ENCODE measurements around the gene ZG16B.

Gene ZG16B

GRCh38 chr16:2842340-2843000 is 12.4 kb downstream of the ZG16B start:
- H3K4me3 Mint-ChIP-seq: peak overlapping the region; percentile 63
- ATAC-seq: peak; percentile 59
- H3K36me3 Mint-ChIP-seq: no peaks in the 10 kb centered on the region
- H3K9me3 Mint-ChIP-seq: no peaks in the 10 kb centered on the region
- peaks cover 10% of the 10 kb centered on the region for H3K4me1 Mint-ChIP-seq
- H3K27ac Mint-ChIP-seq: peak overlapping the region; percentile 45
- H3K27me3 Mint-ChIP-seq: peaks cover 27% of the 10 kb centered on the region

GRCh38 chr16:2843526-2843925 is 13.4 kb downstream of the ZG16B start:
- no peaks in the 10 kb centered on the region for H3K9me3 Mint-ChIP-seq
- H3K27ac Mint-ChIP-seq: no peak overlapping the region
- peaks cover 10% of the 10 kb centered on the region for H3K4me1 Mint-ChIP-seq

GRCh38 chr16:2845116-2845515 is 15.0 kb downstream of the ZG16B start:
- no peak overlapping the region for H3K27ac Mint-ChIP-seq
- no peak for ATAC-seq

More at GRCh38 chr16:2843526-2843925, 13.4 kb downstream of the ZG16B start:
- Mint-ChIP-seq H3K4me3 (no peak overlapping the region), H3K27me3 (peaks cover 19% of the 10 kb centered on the region), H3K36me3 (no peaks in the 10 kb centered on the region)
- no peak for ATAC-seq

GRCh38 chr16:2846511-2847310 is 16.6 kb downstream of the ZG16B start:
- Mint-ChIP-seq H3K27me3 (peaks cover 43% of the 10 kb centered on the region), H3K4me1 (peaks cover 10% of the 10 kb centered on the region)

More at GRCh38 chr16:2845116-2845515, 15.0 kb downstream of the ZG16B start:
- Mint-ChIP-seq H3K27me3 (peaks cover 33% of the 10 kb centered on the region), H3K4me1 (peaks cover 10% of the 10 kb centered on the region), H3K4me3 (no peak overlapping the region), H3K36me3 (no peaks in the 10 kb centered on the region), H3K9me3 (no peaks in the 10 kb centered on the region)

GRCh38 chr16:2848933-2849725 is 19.0 kb downstream of the ZG16B start:
- Mint-ChIP-seq H3K4me3 (no peak overlapping the region), H3K27ac (no peak overlapping the region), H3K4me1 (no peaks in the 10 kb centered on the region), H3K27me3 (peaks cover 45% of the 10 kb centered on the region), H3K36me3 (peaks cover 1% of the 10 kb centered on the region), H3K9me3 (peaks cover 2% of the 10 kb centered on the region)
- no peak for ATAC-seq

More at GRCh38 chr16:2846511-2847310, 16.6 kb downstream of the ZG16B start:
- no peaks in the 10 kb centered on the region for H3K9me3 Mint-ChIP-seq
- H3K27ac Mint-ChIP-seq: no peak overlapping the region
- no peak for ATAC-seq
- no peak overlapping the region for H3K4me3 Mint-ChIP-seq
- no peaks in the 10 kb centered on the region for H3K36me3 Mint-ChIP-seq

- no peak for ATAC-seq
- peaks cover 8% of the 10 kb centered on the region for H3K36me3 Mint-ChIP-seq
Observed at GRCh38 chr16:2852003-2852730, 22.1 kb downstream of the ZG16B start.

GRCh38 chr16:2852731-2853507 is 22.8 kb downstream of the ZG16B start:
- Mint-ChIP-seq H3K9me3 (peaks cover 14% of the 10 kb centered on the region), H3K36me3 (peaks cover 8% of the 10 kb centered on the region), H3K27ac (no peak overlapping the region), H3K4me1 (peaks cover 6% of the 10 kb centered on the region), H3K4me3 (no peak overlapping the region), H3K27me3 (peaks cover 67% of the 10 kb centered on the region)
- peak; percentile 29 for ATAC-seq

More at GRCh38 chr16:2852003-2852730, 22.1 kb downstream of the ZG16B start:
- Mint-ChIP-seq H3K9me3 (peaks cover 14% of the 10 kb centered on the region), H3K27ac (no peak overlapping the region), H3K27me3 (peaks cover 64% of the 10 kb centered on the region), H3K4me1 (no peaks in the 10 kb centered on the region), H3K4me3 (no peak overlapping the region)

- no peak for ATAC-seq
- Mint-ChIP-seq H3K27me3 (peaks cover 72% of the 10 kb centered on the region), H3K4me1 (peaks cover 7% of the 10 kb centered on the region), H3K4me3 (no peak overlapping the region), H3K9me3 (peaks cover 14% of the 10 kb centered on the region), H3K27ac (no peak overlapping the region), H3K36me3 (peaks cover 8% of the 10 kb centered on the region)
Observed at GRCh38 chr16:2853531-2854073, 23.5 kb downstream of the ZG16B start.

GRCh38 chr16:2854700-2855309 is 24.7 kb downstream of the ZG16B start:
- Mint-ChIP-seq H3K27me3 (peaks cover 68% of the 10 kb centered on the region), H3K27ac (no peak overlapping the region), H3K36me3 (peaks cover 8% of the 10 kb centered on the region), H3K4me3 (no peak overlapping the region), H3K4me1 (peaks cover 7% of the 10 kb centered on the region), H3K9me3 (peaks cover 14% of the 10 kb centered on the region)
- ATAC-seq: no peak

GRCh38 chr16:2855536-2855935 is 25.4 kb downstream of the ZG16B start:
- Mint-ChIP-seq H3K27ac (no peak overlapping the region), H3K9me3 (peaks cover 14% of the 10 kb centered on the region), H3K4me1 (peaks cover 7% of the 10 kb centered on the region), H3K36me3 (peaks cover 8% of the 10 kb centered on the region), H3K4me3 (no peak overlapping the region), H3K27me3 (peaks cover 68% of the 10 kb centered on the region)
- no peak for ATAC-seq

- Mint-ChIP-seq H3K27ac (no peak overlapping the region), H3K36me3 (peaks cover 8% of the 10 kb centered on the region), H3K4me3 (no peak overlapping the region), H3K9me3 (peaks cover 14% of the 10 kb centered on the region), H3K4me1 (peaks cover 7% of the 10 kb centered on the region), H3K27me3 (peaks cover 68% of the 10 kb centered on the region)
- ATAC-seq: no peak
Observed at GRCh38 chr16:2856061-2856670, 26.1 kb downstream of the ZG16B start.

GRCh38 chr16:2856686-2857450 is 26.8 kb downstream of the ZG16B start:
- Mint-ChIP-seq H3K4me1 (peaks cover 7% of the 10 kb centered on the region), H3K9me3 (peaks cover 14% of the 10 kb centered on the region), H3K27me3 (peaks cover 71% of the 10 kb centered on the region), H3K27ac (no peak overlapping the region), H3K36me3 (peaks cover 8% of the 10 kb centered on the region), H3K4me3 (no peak overlapping the region)
- ATAC-seq: no peak

All from stimulated activated memory B cell treated with anti-CD40 and anti-IgM and Interleukin-4, amounts not matched to agents 10 μg/mL and 1 μg/mL and 100 μg/mL, for 72 hours (primary cell).